Measurements from ENCODE around the gene HLTF. TPM values are rescaled to one million over a fixed set of nuclear protein-coding genes. Genes with fewer than 3 reads are reported as not detected.
A peak's percentile ranks its signal among the peaks of the same experiment; 100 is the strongest.

HLTF gene
- total RNA-seq, 1 experiment from 2014 or later, result 73.4 TPM

- DNase-seq (ENCODE audit: low read depth, low spot score), result peak; percentile 63
- no peak overlapping the region for H3K27ac ChIP-seq (ENCODE audit: low read depth, low read length)
- ATAC-seq, result peak; percentile 95
- H3K4me1 ChIP-seq (ENCODE audit: control insufficient read depth in 1 of 2, insufficient read depth in 2 of 2, low read length in 2 of 2), result 0 out of 4 replicates have a peak, but pooled peaks cover 0 to 3% of the 10 kb centered on the region in 2 experiments
- POLR2A ChIA-PET, result interaction anchor here (1.4 kb wide), 1 partner anchor 9 kb away, joined by 4 read pairs; the partner anchor contains the start of gene HPS3
- H3K9ac ChIP-seq (ENCODE audit: low read length), result no peak overlapping the region
- intact Hi-C loops (cut with micrococcal nuclease), result loop anchor here (1.0 to 2.0 kb wide), 5 partner anchors 153 to 360 kb away; no protein-coding TSS in a partner anchor
- H3K4me3 ChIP-seq (replicated peaks in 1 of 2; ENCODE audit: low read depth in 1 of 2, low read length in 2 of 2), result no peak overlapping the region
- CTCF ChIA-PET, result interaction anchor here (0.7 to 2.8 kb wide), 28 partner anchors 9 to 375 kb away, joined by 3 to 26 read pairs (median 4); partner anchors contain the start of genes HPS3 and TM4SF18
- no peaks in the 10 kb centered on the region for H3K79me2 ChIP-seq (ENCODE audit: insufficient read depth, low read length)
- no TSS peak for BruUV-seq (replicated peaks)
- peak overlapping the region; percentile 33; the same call in 1 of the 2 replicates for H3K4me2 ChIP-seq (ENCODE audit: low read length)
- no peaks in the 10 kb centered on the region for H3K9me2 ChIP-seq (ENCODE audit: insufficient read depth)
- no peaks in the 10 kb centered on the region for H4K20me1 ChIP-seq (ENCODE audit: insufficient read depth)
- H3K27me3 ChIP-seq (ENCODE audit: insufficient read depth, low read length), result no peaks in the 10 kb centered on the region
- no peak; the same call in 1 of the 2 replicates for TF ChIP-seq FOSL1 (IDR thresholded peaks at IDR 0.05; ENCODE audit: low read depth)
- no peak for TF ChIP-seq EZH2phosphoT487 (IDR thresholded peaks at IDR 0.05; ENCODE audit: borderline replicate concordance)
- TF ChIP-seq, protein P1, sequence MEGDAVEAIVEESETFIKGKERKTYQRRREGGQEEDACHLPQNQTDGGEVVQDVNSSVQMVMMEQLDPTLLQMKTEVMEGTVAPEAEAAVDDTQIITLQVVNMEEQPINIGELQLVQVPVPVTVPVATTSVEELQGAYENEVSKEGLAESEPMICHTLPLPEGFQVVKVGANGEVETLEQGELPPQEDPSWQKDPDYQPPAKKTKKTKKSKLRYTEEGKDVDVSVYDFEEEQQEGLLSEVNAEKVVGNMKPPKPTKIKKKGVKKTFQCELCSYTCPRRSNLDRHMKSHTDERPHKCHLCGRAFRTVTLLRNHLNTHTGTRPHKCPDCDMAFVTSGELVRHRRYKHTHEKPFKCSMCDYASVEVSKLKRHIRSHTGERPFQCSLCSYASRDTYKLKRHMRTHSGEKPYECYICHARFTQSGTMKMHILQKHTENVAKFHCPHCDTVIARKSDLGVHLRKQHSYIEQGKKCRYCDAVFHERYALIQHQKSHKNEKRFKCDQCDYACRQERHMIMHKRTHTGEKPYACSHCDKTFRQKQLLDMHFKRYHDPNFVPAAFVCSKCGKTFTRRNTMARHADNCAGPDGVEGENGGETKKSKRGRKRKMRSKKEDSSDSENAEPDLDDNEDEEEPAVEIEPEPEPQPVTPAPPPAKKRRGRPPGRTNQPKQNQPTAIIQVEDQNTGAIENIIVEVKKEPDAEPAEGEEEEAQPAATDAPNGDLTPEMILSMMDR (IDR thresholded peaks at IDR 0.05 in 2 of 3, conservative IDR thresholded peaks at IDR 0.05 in 1 of 3; ENCODE audit: borderline replicate concordance in 1 of 3, insufficient read depth in 1 of 3, low read depth in 2 of 3, low read length in 2 of 3), result peak; percentile 49 to 94 (median 71)
- no peak for TF ChIP-seq CBX3 (IDR thresholded peaks at IDR 0.05; ENCODE audit: low read depth)
- TF ChIP-seq RAD21 (IDR thresholded peaks at IDR 0.05; ENCODE audit: low read depth), result peak; percentile 92
- no peak for TF ChIP-seq ELF1 (IDR thresholded peaks at IDR 0.05; ENCODE audit: borderline replicate concordance, low read depth)
- no peaks in the 10 kb centered on the region for H3K9me3 ChIP-seq (ENCODE audit: control insufficient read depth in 1 of 2, insufficient read depth in 1 of 2, low read depth in 1 of 2, low read length in 2 of 2)
- H2AFZ ChIP-seq (ENCODE audit: low read depth, low read length, poor library complexity, severe bottlenecking), result peak overlapping the region; percentile 97
- RAD21 ChIA-PET (ENCODE audit: low non-redundant PET in 1 of 2, low total read pairs in 2 of 2, uncharacterized antibody in 2 of 2, unreplicated experiment in 2 of 2), result interaction anchor here (0.9 to 1.3 kb wide), 7 partner anchors 152 to 688 kb away, joined by 3 to 7 read pairs (median 4); partner anchors contain the start of gene TM4SF18 (in 2 of the 2)
- H3K36me3 ChIP-seq (ENCODE audit: control insufficient read depth in 1 of 2, insufficient read depth in 2 of 2, low read length in 2 of 2), result no peaks in the 10 kb centered on the region
Measured at GRCh38 chr3:149120051-149120972, 34.0 kb upstream of the HLTF start.

Measured in HCT116 (cell line).